Ammon's horn (tissue), 1 donor: ENCODE measurements around the gene KCNA10.

Experiments
- DNase-seq: peaks from one replicate; pipeline ENCODE4 v3.0.0-alpha.2; 2016; ENCODE audit warnings: low spot score

KCNA10 gene

GRCh38 chr1:110477445-110477957, 41.5 kb downstream of the KCNA10 start:
- no peak for DNase-seq

GRCh38 chr1:110477041-110477440, 41.9 kb downstream of the KCNA10 start:
- no peak for DNase-seq

- no peak for DNase-seq
These were observed 42.8 kb downstream of the KCNA10 start for GRCh38 chr1:110476028-110476765.

GRCh38 chr1:110475362-110476027, 43.5 kb downstream of the KCNA10 start:
- no peak for DNase-seq

DNA sequence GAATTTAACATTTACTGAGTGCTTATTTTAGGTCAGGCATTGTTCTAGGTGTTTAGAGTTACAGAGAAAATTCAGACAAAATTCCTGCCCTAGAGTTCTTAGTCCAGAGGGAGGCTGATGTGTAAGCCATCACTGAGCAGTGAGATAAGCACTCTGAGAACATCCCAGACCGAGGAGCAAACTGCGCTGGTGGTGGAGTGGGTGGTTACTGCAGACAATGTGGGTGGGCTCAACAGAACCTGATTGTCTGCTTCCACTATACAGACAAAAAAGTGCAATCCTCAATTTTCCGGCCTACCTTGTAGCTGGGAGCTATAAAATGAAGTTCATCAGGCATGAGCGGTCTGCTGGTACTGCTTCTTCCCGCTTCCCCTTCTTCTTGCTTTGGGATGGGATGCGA, 44.5 kb downstream of the KCNA10 start:
- no peak for DNase-seq

- no peak for DNase-seq
These were observed 46.4 kb downstream of the KCNA10 start for GRCh38 chr1:110472546-110472945.

GRCh38 chr1:110471131-110471530, 47.8 kb downstream of the KCNA10 start:
- no peak for DNase-seq
